HG03354 (cell line): Measurements from ENCODE around the gene PEX6.
"Not testable (repeated sequence)": the region's sequence is repeated elsewhere in the genome, so short reads cannot be mapped to it uniquely, and the experiment has no call there.

Source experiments
- ATAC-seq: cut with Tn5 transposase; IDR thresholded peaks from one replicate; pipeline ENCODE4 v1.9.1; 2021; ENCODE audit warnings: mild to moderate bottlenecking; ENCODE audit not compliant: unreplicated experiment, poor library complexity, severe bottlenecking

The PEX6 gene

GRCh38 chr6:42998205-42998604 is 19.2 kb upstream of the PEX6 start:
- not testable (repeated sequence) for ATAC-seq

GRCh38 chr6:42996513-42996912 is 17.5 kb upstream of the PEX6 start:
- no peak for ATAC-seq

GRCh38 chr6:42993445-42993844 is 14.5 kb upstream of the PEX6 start:
- ATAC-seq: no peak

- no peak for ATAC-seq
Measured at GRCh38 chr6:42989923-42990322, 10.9 kb upstream of the PEX6 start.

- no peak for ATAC-seq
Measured at GRCh38 chr6:42988486-42989020, 9.6 kb upstream of the PEX6 start.

GRCh38 chr6:42987533-42988451 is 8.8 kb upstream of the PEX6 start:
- ATAC-seq: no peak

- no peak for ATAC-seq
Measured at GRCh38 chr6:42984924-42985475, 6.0 kb upstream of the PEX6 start.

GRCh38 chr6:42984001-42984923 is 5.3 kb upstream of the PEX6 start, which contains the start of gene PPP2R5D:
Gene PPP2R5D, plus strand, starts transcription at chr6:42984570. Its CDS starts 108 bp downstream, at chr6:42984678.
- ATAC-seq: peak; percentile 97

- no peak for ATAC-seq
Measured at GRCh38 chr6:42981836-42982235, 2.9 kb upstream of the PEX6 start.

- ATAC-seq: no peak
Measured at GRCh38 chr6:42979523-42980177, 669 bp upstream of the PEX6 start.

GRCh38 chr6:42978487-42978838 is 518 bp downstream of the PEX6 start:
- peak; percentile 34 for ATAC-seq

GRCh38 chr6:42974919-42975505 is 4.0 kb downstream of the PEX6 start:
- ATAC-seq: no peak

GRCh38 chr6:42973926-42974325 is 5.1 kb downstream of the PEX6 start:
- no peak for ATAC-seq

GRCh38 chr6:42971746-42972327 is 7.1 kb downstream of the PEX6 start:
- no peak for ATAC-seq

GRCh38 chr6:42970871-42971612 is 7.9 kb downstream of the PEX6 start:
- no peak for ATAC-seq

GRCh38 chr6:42969934-42970333 is 9.0 kb downstream of the PEX6 start:
- ATAC-seq: no peak

- ATAC-seq: no peak
Measured at GRCh38 chr6:42969431-42969830, 9.6 kb downstream of the PEX6 start.

GRCh38 chr6:42968783-42969182 is 10.2 kb downstream of the PEX6 start:
- ATAC-seq: no peak
